HCT116 (cell line): ENCODE results near the gene NXN. TPM values are rescaled to one million over a fixed set of nuclear protein-coding genes. Genes with fewer than 3 reads are reported as not detected.

ENCODE experiments used
- ATAC-seq: fragments of 200-7000 bp; cut with Tn5 transposase; 2 replicates; pipeline ENCODE4 v1.9.1; 2020; ENCODE audit warnings: mild to moderate bottlenecking, moderate library complexity
- BruUV-seq: library from RNA; stranded (reverse); fragments of 400-500 nt; replicated peaks from 2 replicates; lab custom pipeline; 2021; lab: Mats Ljungman, UMichigan
- CTCF ChIA-PET: fragments of 300-600 bp; sonication (Branson Sonifier 250); formaldehyde crosslinking; loops from one replicate; lab custom pipeline; 2021; ENCODE audit warnings: antibody characterized with exemption; lab: Charles Lee
- POLR2A ChIA-PET: fragments of 300-600, 350-600 bp; sonication (Branson Sonifier 250); formaldehyde crosslinking; loops from one replicate; lab custom pipeline; 2021; ENCODE audit warnings: antibody characterized with exemption; lab: Charles Lee
- RAD21 ChIA-PET, 2 experiments: fragments of 300-600 bp; sonication (Branson Sonifier 250); formaldehyde crosslinking; loops; one replicate each; lab custom pipeline; 2023; ENCODE audit warnings: low total read pairs in 2 of 2; ENCODE audit not compliant: uncharacterized antibody in 2 of 2, unreplicated experiment in 2 of 2, low non-redundant PET in 1 of 2; lab: Charles Lee
- DNase-seq: peaks from one replicate; pipeline ENCODE4 v3.0.0-alpha.2; 2010; ENCODE audit warnings: low read depth, low spot score
- H2AFZ ChIP-seq: fragments of 200-600 bp; shearing (Covaris generic), sonication (generic); 2 replicates; pipeline ENCODE4 v1.6.1; 2017; ENCODE audit warnings: low read depth, mixed run types, mixed read lengths, antibody characterized with exemption, low read length; ENCODE audit not compliant: poor library complexity, severe bottlenecking
- H3K27ac ChIP-seq: 2 replicates; pipeline ENCODE4 v1.5.1; 2012; ENCODE audit warnings: low read depth, low read length
- H3K27me3 ChIP-seq: fragments of 200-600 bp; sonication (generic); 2 replicates; pipeline ENCODE4 v1.6.1; 2016; ENCODE audit warnings: mixed run types, low read length, mixed read lengths; ENCODE audit not compliant: insufficient read depth
- H3K36me3 ChIP-seq, 2 experiments: fragments of 200-500 bp in 1 of 2; fragments of 200-600 bp in 1 of 2; sonication (Bioruptor generic) in 1 of 2; sonication (generic) in 1 of 2; 2 replicates each; pipeline versions ENCODE4 v1.5.1 to v1.6.1; 2014 to 2016; ENCODE audit warnings: low read length in 2 of 2, inconsistent platforms in 1 of 2, mixed read lengths in 1 of 2, mixed run types in 1 of 2; ENCODE audit not compliant: insufficient read depth in 2 of 2, control insufficient read depth in 1 of 2
- H3K4me1 ChIP-seq, 2 experiments: fragments of 200-600 bp in 1 of 2; sonication (generic) in 1 of 2; 2 replicates each; pipeline versions ENCODE4 v1.5.1 to v1.6.1; 2012 to 2017; ENCODE audit warnings: low read length in 2 of 2, inconsistent platforms in 1 of 2, mild to moderate bottlenecking in 1 of 2, mixed read lengths in 1 of 2, mixed run types in 1 of 2, moderate library complexity in 1 of 2; ENCODE audit not compliant: insufficient read depth in 2 of 2, control insufficient read depth in 1 of 2
- H3K4me2 ChIP-seq: fragments of 200-600 bp; sonication (generic); 2 replicates; pipeline ENCODE4 v1.6.1; 2017; ENCODE audit warnings: mixed run types, low read length, mixed read lengths
- H3K4me3 ChIP-seq, 2 experiments: fragments of 200-600 bp in 1 of 2; sonication (generic) in 1 of 2; replicated peaks in 1 of 2; 2 replicates each; pipeline ENCODE4 v1.5.1; 2011 to 2016; ENCODE audit warnings: low read length in 2 of 2, control low read depth in 1 of 2, low read depth in 1 of 2, mild to moderate bottlenecking in 1 of 2, mixed read lengths in 1 of 2, mixed run types in 1 of 2
- H3K79me2 ChIP-seq: fragments of 200-600 bp; sonication (generic); 2 replicates; pipeline ENCODE4 v1.6.1; 2017; ENCODE audit warnings: mild to moderate bottlenecking, mixed run types, low read length, moderate library complexity, mixed read lengths; ENCODE audit not compliant: insufficient read depth
- H3K9ac ChIP-seq: fragments of 200-600 bp; sonication (generic); 2 replicates; pipeline ENCODE4 v1.6.1; 2016; ENCODE audit warnings: low read length, mixed read lengths
- H3K9me2 ChIP-seq: fragments of 200-600 bp; sonication (generic), shearing (Covaris generic); 2 replicates; pipeline ENCODE4 v1.6.1; 2017; ENCODE audit warnings: mixed run types, mild to moderate bottlenecking, moderate library complexity; ENCODE audit not compliant: insufficient read depth
- H3K9me3 ChIP-seq, 2 experiments: fragments of 200-500 bp in 1 of 2; fragments of 200-600 bp in 1 of 2; sonication (Bioruptor generic) in 1 of 2; sonication (generic) in 1 of 2; 2 replicates each; pipeline ENCODE4 v1.6.1; 2014 to 2017; ENCODE audit warnings: low read length in 2 of 2, mixed read lengths in 2 of 2, inconsistent platforms in 1 of 2, low read depth in 1 of 2, mild to moderate bottlenecking in 1 of 2, mixed run types in 1 of 2, moderate library complexity in 1 of 2; ENCODE audit not compliant: control insufficient read depth in 1 of 2, insufficient read depth in 1 of 2
- H4K20me1 ChIP-seq: fragments of 200-600 bp; sonication (generic), shearing (Covaris generic); 2 replicates; pipeline ENCODE4 v1.6.1; 2017; ENCODE audit warnings: mixed run types, mild to moderate bottlenecking, moderate library complexity; ENCODE audit not compliant: insufficient read depth
- CBX3 ChIP-seq: IDR thresholded peaks from 2 replicates; pipeline ENCODE4 v1.6.1; 2012; ENCODE audit warnings: low read depth
- CEBPB ChIP-seq: IDR thresholded peaks from 2 replicates; pipeline ENCODE4 v1.6.1; 2012; ENCODE audit warnings: low read depth
- EGR1 ChIP-seq: IDR thresholded peaks from 2 replicates; pipeline ENCODE4 v1.6.1; 2012; ENCODE audit warnings: low read depth
- EZH2phosphoT487 ChIP-seq: fragments of 200-600 bp; IDR thresholded peaks from 2 replicates; pipeline ENCODE4 v1.6.1; 2018; ENCODE audit warnings: antibody characterized with exemption, borderline replicate concordance
- FOSL1 ChIP-seq: IDR thresholded peaks from 2 replicates; pipeline ENCODE4 v1.6.1; 2012; ENCODE audit warnings: low read depth
- POLR2A ChIP-seq: IDR thresholded peaks from 2 replicates; pipeline ENCODE4 v1.7.0; 2011; ENCODE audit warnings: borderline replicate concordance; ENCODE audit not compliant: insufficient read depth, insufficient read length; ENCODE audit errors: extremely low read depth
- RAD21 ChIP-seq: IDR thresholded peaks from 2 replicates; pipeline ENCODE4 v1.6.1; 2012; ENCODE audit warnings: low read depth, mild to moderate bottlenecking
- SP1 ChIP-seq: IDR thresholded peaks from 2 replicates; pipeline ENCODE4 v1.6.1; 2012; ENCODE audit warnings: low read depth
- SRF ChIP-seq: IDR thresholded peaks from 2 replicates; pipeline ENCODE4 v1.6.1; 2012; ENCODE audit warnings: low read depth
- TCF7L2 ChIP-seq: IDR thresholded peaks from 2 replicates; pipeline ENCODE4 v1.7.0; 2011; ENCODE audit warnings: borderline replicate concordance, inconsistent platforms; ENCODE audit not compliant: insufficient read depth, insufficient read length; ENCODE audit errors: extremely low read depth
- intact Hi-C: fragments of 100-400 bp; cut with micrococcal nuclease; formaldehyde crosslinking; loops from 2 replicates; pipeline ENCODE4 v1.10.0; 2022
- total RNA-seq: library from RNA; stranded (reverse); gene quantifications from one replicate; pipeline ENCODE4 v1.2.1, GENCODE V29; 2021; ENCODE audit not compliant: unreplicated experiment
- TF ChIP-seq, protein P1 (sequence below): IDR thresholded peaks from 2 replicates; pipeline ENCODE4 v1.6.1; 2011; ENCODE audit warnings: mild to moderate bottlenecking, low read length, moderate library complexity; ENCODE audit not compliant: insufficient replicate concordance; ENCODE audit errors: extremely low read depth

NXN gene
- total RNA-seq, 1 experiment from 2014 or later = 83.7 TPM

DNA sequence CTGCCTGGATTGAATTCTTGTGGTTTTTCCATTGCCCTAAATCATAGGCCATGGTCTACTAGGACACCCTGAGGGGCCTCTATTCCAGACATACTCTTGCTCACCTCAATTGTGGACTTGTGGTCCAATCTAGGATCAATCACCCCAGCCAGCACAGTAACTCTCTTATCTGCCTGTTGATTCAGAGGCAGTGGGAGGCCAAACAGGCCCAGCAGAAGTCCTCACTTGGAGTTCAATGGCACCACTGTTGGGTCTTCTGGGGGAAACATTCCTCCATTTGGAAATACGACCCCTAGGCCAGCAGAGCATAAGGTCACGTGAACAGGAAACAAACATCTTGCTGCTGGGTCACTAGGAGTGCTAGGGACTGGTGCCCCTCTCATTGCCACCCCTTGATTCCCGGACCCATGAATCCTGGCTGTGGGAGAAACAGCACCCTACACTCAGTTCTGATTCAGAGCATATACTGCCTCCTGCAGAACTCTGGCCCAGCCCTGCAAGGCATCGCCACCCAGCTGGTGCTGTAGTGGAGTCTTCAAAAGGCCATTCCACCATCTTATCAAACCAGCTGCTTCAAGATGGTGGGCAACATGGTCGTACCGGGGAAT lies 6.8 kb upstream of the NXN start:
- Histone ChIP-seq H4K20me1 (no peaks in the 10 kb centered on the region), H3K79me2 (no peaks in the 10 kb centered on the region), H3K9me3 (no peaks in the 10 kb centered on the region), H3K27ac (no peak overlapping the region)
- ATAC-seq = no peak
- intact Hi-C loops = no loop called here
- POLR2A ChIA-PET = no interaction called here
- TF ChIP-seq RAD21 (no peak), POLR2A (no peak), CBX3 (no peak), CEBPB (no peak), FOSL1 (no peak), EZH2phosphoT487 (no peak), SP1 (no peak), EGR1 (no peak), TCF7L2 (no peak), SRF (no peak)
- TF ChIP-seq, protein P1, sequence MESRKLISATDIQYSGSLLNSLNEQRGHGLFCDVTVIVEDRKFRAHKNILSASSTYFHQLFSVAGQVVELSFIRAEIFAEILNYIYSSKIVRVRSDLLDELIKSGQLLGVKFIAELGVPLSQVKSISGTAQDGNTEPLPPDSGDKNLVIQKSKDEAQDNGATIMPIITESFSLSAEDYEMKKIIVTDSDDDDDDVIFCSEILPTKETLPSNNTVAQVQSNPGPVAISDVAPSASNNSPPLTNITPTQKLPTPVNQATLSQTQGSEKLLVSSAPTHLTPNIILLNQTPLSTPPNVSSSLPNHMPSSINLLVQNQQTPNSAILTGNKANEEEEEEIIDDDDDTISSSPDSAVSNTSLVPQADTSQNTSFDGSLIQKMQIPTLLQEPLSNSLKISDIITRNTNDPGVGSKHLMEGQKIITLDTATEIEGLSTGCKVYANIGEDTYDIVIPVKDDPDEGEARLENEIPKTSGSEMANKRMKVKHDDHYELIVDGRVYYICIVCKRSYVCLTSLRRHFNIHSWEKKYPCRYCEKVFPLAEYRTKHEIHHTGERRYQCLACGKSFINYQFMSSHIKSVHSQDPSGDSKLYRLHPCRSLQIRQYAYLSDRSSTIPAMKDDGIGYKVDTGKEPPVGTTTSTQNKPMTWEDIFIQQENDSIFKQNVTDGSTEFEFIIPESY = no peak
- TF ChIP-seq, all 23 proteins: peak for 0
- CTCF ChIA-PET = no interaction called here
- no peak for DNase-seq
- RAD21 ChIA-PET = no interaction called here
- Histone ChIP-seq H2AFZ (no peak overlapping the region), H3K4me3 (no peak overlapping the region), H3K36me3 (no peaks in the 10 kb centered on the region), H3K27me3 (no peaks in the 10 kb centered on the region), H3K4me2 (no peak overlapping the region), H3K9ac (no peak overlapping the region), H3K4me1 (peaks cover 0 to under 1% of the 10 kb centered on the region in 2 experiments; a peak in 2 of 4 replicates), H3K9me2 (no peaks in the 10 kb centered on the region)
- BruUV-seq = no TSS peak
